ENCODE measurements around the gene ZFYVE27. TPM values are rescaled to one million over a fixed set of nuclear protein-coding genes. Genes with fewer than 3 reads are reported as not detected.

The ZFYVE27 gene
- total and polyA plus RNA-seq, 2 donors (not counting 3 experiments of a cell fraction or from before 2014, with no cell fraction given) = 16.3 to 24.2 TPM

DNA sequence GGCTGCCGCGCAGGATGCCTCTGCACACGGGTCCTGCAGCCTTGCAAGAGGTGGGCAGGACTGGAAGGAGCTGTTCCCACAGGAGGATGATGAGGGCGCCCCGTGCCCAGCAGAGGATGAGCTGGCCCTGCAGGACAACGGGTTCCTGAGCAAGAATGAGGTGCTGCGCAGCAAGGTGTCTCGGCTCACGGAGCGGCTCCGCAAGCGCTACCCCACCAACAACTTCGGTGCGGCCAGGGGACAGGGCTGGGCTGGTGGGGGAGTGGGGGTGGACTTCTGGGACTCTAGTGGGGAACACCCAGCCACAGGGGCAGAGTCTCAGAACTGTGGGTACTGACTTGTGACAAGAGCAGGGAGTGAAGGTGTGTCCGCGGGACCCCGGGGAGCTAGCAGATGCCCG, 16.0 kb downstream of the ZFYVE27 start:
- Histone ChIP-seq H3K27me3 (ENCODE audit: control insufficient read depth in 2 of 2, insufficient read depth in 2 of 2, low read length in 2 of 2) (no peaks in the 10 kb centered on the region), H3K36me3 (ENCODE audit: control insufficient read depth in 2 of 2, extremely low read depth in 1 of 2, insufficient read depth in 2 of 2, low read length in 2 of 2) (peaks cover 13 to 68% of the 10 kb centered on the region in 2 experiments), H4K20me1 (replicated peaks; ENCODE audit: control insufficient read depth, extremely low read depth, insufficient read depth, low read length) (peaks cover 2% of the 10 kb centered on the region), H3K9ac (replicated peaks; ENCODE audit: extremely low read depth, insufficient read depth, low read length) (no peak overlapping the region), H3K4me1 (ENCODE audit: control insufficient read depth, extremely low read depth, insufficient read depth, low read length) (no peaks in the 10 kb centered on the region), H2AFZ (ENCODE audit: low read depth, low read length) (no peak overlapping the region), H3K9me1 (replicated peaks; ENCODE audit: control insufficient read depth, extremely low read depth, insufficient read depth, low read length) (no peaks in the 10 kb centered on the region), H3K4me2 (ENCODE audit: insufficient read depth, low read length) (no peak overlapping the region), H3K4me3 (replicated peaks in 1 of 3; ENCODE audit: insufficient read depth in 1 of 3, low read depth in 1 of 3, low read length in 3 of 3) (no peak overlapping the region), H3K27ac (ENCODE audit: insufficient read depth, low read depth, low read length) (no peak overlapping the region), H3K9me3 (replicated peaks; ENCODE audit: control insufficient read depth, insufficient read depth, low read length) (no peaks in the 10 kb centered on the region), H3K79me2 (ENCODE audit: control insufficient read depth, insufficient read depth, low read length) (no peaks in the 10 kb centered on the region)
- FAIRE-seq (no peak), DNase-seq (ENCODE audit: low read depth, low spot score) (no peak)
- TF ChIP-seq EZH2 (IDR thresholded peaks at IDR 0.05; ENCODE audit: borderline replicate concordance, low read depth, low read length, severe bottlenecking) = no peak
- TF ChIP-seq GATA2 (IDR thresholded peaks at IDR 0.05; ENCODE audit: insufficient read depth, insufficient read length, low read depth, low read length) = no peak
- TF ChIP-seq, protein P1, sequence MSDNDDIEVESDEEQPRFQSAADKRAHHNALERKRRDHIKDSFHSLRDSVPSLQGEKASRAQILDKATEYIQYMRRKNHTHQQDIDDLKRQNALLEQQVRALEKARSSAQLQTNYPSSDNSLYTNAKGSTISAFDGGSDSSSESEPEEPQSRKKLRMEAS (IDR thresholded peaks at IDR 0.05; ENCODE audit: insufficient read depth, insufficient read length) = no peak
- TF ChIP-seq JUN (IDR thresholded peaks at IDR 0.05; ENCODE audit: borderline replicate concordance, insufficient read depth, insufficient read length, low read depth) = no peak
- TF ChIP-seq, protein P2, sequence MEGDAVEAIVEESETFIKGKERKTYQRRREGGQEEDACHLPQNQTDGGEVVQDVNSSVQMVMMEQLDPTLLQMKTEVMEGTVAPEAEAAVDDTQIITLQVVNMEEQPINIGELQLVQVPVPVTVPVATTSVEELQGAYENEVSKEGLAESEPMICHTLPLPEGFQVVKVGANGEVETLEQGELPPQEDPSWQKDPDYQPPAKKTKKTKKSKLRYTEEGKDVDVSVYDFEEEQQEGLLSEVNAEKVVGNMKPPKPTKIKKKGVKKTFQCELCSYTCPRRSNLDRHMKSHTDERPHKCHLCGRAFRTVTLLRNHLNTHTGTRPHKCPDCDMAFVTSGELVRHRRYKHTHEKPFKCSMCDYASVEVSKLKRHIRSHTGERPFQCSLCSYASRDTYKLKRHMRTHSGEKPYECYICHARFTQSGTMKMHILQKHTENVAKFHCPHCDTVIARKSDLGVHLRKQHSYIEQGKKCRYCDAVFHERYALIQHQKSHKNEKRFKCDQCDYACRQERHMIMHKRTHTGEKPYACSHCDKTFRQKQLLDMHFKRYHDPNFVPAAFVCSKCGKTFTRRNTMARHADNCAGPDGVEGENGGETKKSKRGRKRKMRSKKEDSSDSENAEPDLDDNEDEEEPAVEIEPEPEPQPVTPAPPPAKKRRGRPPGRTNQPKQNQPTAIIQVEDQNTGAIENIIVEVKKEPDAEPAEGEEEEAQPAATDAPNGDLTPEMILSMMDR (IDR thresholded peaks at IDR 0.05; ENCODE audit: extremely low read depth in 1 of 2, insufficient read depth in 1 of 2, low read depth in 1 of 2, low read length in 2 of 2) = no peak
- no peak for TF ChIP-seq FOS (IDR thresholded peaks at IDR 0.05; ENCODE audit: borderline replicate concordance, insufficient read depth, low read length)
- no peak for TF ChIP-seq POLR2A (IDR thresholded peaks at IDR 0.05; ENCODE audit: low read depth, low read length)
- BruUV-seq (replicated peaks) = no TSS peak
- dilution Hi-C loops (cut with MboI; ENCODE audit: extremely low pct_ligation_motif_present, low sequenced_read_pairs) (no loop called here), intact Hi-C loops (cut with micrococcal nuclease) (no loop called here)
- CTCF ChIA-PET = interaction anchor here (0.6 kb wide), 1 partner anchor 134 kb away, joined by 3 read pairs; no protein-coding TSS in a partner anchor
- POLR2A ChIA-PET = interaction anchor here (0.7 kb wide), 1 partner anchor 122 kb away, joined by 12 read pairs; no protein-coding TSS in a partner anchor
